Natural killer cell (primary cell): Measurements from ENCODE around the gene AGK. TPM values are rescaled to one million over a fixed set of nuclear protein-coding genes. Genes with fewer than 3 reads are reported as not detected.

ENCODE experiments used
- ATAC-seq, 3 donors: fragments of 150-1000 bp in 2 of 3; fragments of 200-7000 bp in 1 of 3; cut with Tn5 transposase; 1 replicate in 1 of 3; 2 replicates in 2 of 3; pipeline ENCODE4 v1.10.0; 2021; ENCODE audit warnings: mild to moderate bottlenecking in 2 of 3, moderate library complexity in 2 of 3
- DNase-seq, 2 donors: peaks; one replicate each; pipeline versions ENCODE4 v3.0.0 to v3.0.0-alpha.2; 2013 to 2021; ENCODE audit warnings: mixed read lengths in 1 of 2
- H3K27ac ChIP-seq: one replicate; pipeline ENCODE4 v1.5.1; 2013; ENCODE audit warnings: mild to moderate bottlenecking, low read length
- H3K27me3 ChIP-seq: one replicate; pipeline ENCODE4 v1.6.1; 2013; ENCODE audit warnings: low read length; ENCODE audit not compliant: control insufficient read depth, insufficient read depth
- H3K36me3 ChIP-seq: one replicate; pipeline ENCODE4 v1.6.1; 2013; ENCODE audit warnings: low read length; ENCODE audit not compliant: control insufficient read depth, insufficient read depth
- H3K4me1 ChIP-seq: one replicate; pipeline ENCODE4 v1.6.1; 2013; ENCODE audit warnings: low read length; ENCODE audit not compliant: control insufficient read depth, insufficient read depth
- H3K4me3 ChIP-seq: one replicate; pipeline ENCODE4 v1.5.1; 2013; ENCODE audit warnings: low read length
- H3K9me3 ChIP-seq: one replicate; pipeline ENCODE4 v1.6.1; 2013; ENCODE audit warnings: low read length; ENCODE audit not compliant: control insufficient read depth, insufficient read depth
- H3K27ac Mint-ChIP-seq, 2 donors: one replicate each; pipeline ENCODE4 v1.8.0; 2022; ENCODE audit warnings: mild to moderate bottlenecking in 2 of 2, mixed read lengths in 2 of 2, moderate library complexity in 1 of 2
- H3K27me3 Mint-ChIP-seq, 2 donors: one replicate each; pipeline ENCODE4 v1.8.0; 2022; ENCODE audit warnings: low read depth in 2 of 2, mixed read lengths in 2 of 2
- H3K36me3 Mint-ChIP-seq: one replicate; pipeline ENCODE4 v1.8.0; 2022; ENCODE audit warnings: mixed read lengths
- H3K4me1 Mint-ChIP-seq, 2 donors: one replicate each; pipeline ENCODE4 v1.8.0; 2022; ENCODE audit warnings: mixed read lengths in 2 of 2
- H3K4me3 Mint-ChIP-seq: one replicate; pipeline ENCODE4 v1.8.0; 2022; ENCODE audit warnings: mild to moderate bottlenecking, moderate library complexity, mixed read lengths
- H3K9me3 Mint-ChIP-seq, 2 donors: one replicate each; pipeline ENCODE4 v1.8.0; 2022; ENCODE audit warnings: mixed read lengths in 2 of 2
- WGBS: methylation state at CpG from one replicate; pipeline ENCODE4 v1.1.7; 2013; ENCODE audit warnings: missing lambda C conversion rate; ENCODE audit not compliant: insufficient coverage; 5-methylcytosine and 5-hydroxymethylcytosine counted together
- intact Hi-C: fragments of 100-400 bp; cut with micrococcal nuclease; formaldehyde crosslinking; loops from one replicate; pipeline ENCODE4 v1.14.2; 2022
- total RNA-seq, 4 donors: library from RNA; stranded (reverse); fragments of 120-200 nt in 1 of 4; gene quantifications; one replicate each; pipeline versions ENCODE4 v1.2.3 to v1.2.4, GENCODE V29; 2013 to 2022
- TF ChIP-seq, protein P1 (sequence below): fragments of 200-600 bp; IDR thresholded peaks from one replicate; pipeline ENCODE4 v1.8.0; 2022; ENCODE audit warnings: antibody characterized with exemption

Gene AGK
- total RNA-seq, 3 donors from 2014 or later (not counting 1 experiment from before 2014, with no cell fraction given): 70.0 to 106 (median 99.0) TPM

DNA sequence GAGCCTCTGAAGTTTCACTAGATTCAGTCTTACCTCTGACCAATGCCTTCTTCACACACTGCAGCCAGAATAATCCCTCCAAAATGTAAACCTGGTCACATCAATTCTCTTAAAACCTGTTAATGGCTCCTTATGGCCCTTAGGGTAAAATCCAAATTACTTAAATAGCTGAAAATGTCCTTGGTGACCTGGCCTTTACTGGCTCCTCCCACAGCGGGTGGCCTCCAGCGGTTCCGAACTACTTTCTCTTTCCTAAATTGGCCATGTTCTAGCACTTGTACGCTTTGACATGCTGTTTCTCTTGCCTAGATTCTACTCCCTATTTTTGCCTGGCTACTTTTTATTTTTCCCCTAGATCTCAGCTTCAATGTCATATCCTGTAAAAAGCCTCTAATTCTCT is 36.1 kb downstream of the AGK start:
- Mint-ChIP-seq H3K4me3 (peak overlapping the region; percentile 74), H3K4me1 (peaks cover 80 to 91% of the 10 kb centered on the region in 2 donors), H3K36me3 (no peaks in the 10 kb centered on the region), H3K9me3 (no peaks in the 10 kb centered on the region), H3K27ac (peak overlapping the region; percentile 84 to 91), H3K27me3 (no peaks in the 10 kb centered on the region)
- H3K4me3 ChIP-seq: no peak overlapping the region
- H3K9me3 ChIP-seq: no peaks in the 10 kb centered on the region
- peak overlapping the region; percentile 69 for H3K27ac ChIP-seq
- WGBS: 74% methylated on average over 4 of the region's 4 CpGs
- no peak for DNase-seq
- H3K4me1 ChIP-seq: peaks cover 57% of the 10 kb centered on the region
- H3K36me3 ChIP-seq: peaks cover 3% of the 10 kb centered on the region
- no peaks in the 10 kb centered on the region for H3K27me3 ChIP-seq
- TF ChIP-seq, protein P1, sequence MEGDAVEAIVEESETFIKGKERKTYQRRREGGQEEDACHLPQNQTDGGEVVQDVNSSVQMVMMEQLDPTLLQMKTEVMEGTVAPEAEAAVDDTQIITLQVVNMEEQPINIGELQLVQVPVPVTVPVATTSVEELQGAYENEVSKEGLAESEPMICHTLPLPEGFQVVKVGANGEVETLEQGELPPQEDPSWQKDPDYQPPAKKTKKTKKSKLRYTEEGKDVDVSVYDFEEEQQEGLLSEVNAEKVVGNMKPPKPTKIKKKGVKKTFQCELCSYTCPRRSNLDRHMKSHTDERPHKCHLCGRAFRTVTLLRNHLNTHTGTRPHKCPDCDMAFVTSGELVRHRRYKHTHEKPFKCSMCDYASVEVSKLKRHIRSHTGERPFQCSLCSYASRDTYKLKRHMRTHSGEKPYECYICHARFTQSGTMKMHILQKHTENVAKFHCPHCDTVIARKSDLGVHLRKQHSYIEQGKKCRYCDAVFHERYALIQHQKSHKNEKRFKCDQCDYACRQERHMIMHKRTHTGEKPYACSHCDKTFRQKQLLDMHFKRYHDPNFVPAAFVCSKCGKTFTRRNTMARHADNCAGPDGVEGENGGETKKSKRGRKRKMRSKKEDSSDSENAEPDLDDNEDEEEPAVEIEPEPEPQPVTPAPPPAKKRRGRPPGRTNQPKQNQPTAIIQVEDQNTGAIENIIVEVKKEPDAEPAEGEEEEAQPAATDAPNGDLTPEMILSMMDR: no peak
- peak in 1 of 3 donors; percentile 7 for ATAC-seq
- intact Hi-C loops: no loop called here

DNA sequence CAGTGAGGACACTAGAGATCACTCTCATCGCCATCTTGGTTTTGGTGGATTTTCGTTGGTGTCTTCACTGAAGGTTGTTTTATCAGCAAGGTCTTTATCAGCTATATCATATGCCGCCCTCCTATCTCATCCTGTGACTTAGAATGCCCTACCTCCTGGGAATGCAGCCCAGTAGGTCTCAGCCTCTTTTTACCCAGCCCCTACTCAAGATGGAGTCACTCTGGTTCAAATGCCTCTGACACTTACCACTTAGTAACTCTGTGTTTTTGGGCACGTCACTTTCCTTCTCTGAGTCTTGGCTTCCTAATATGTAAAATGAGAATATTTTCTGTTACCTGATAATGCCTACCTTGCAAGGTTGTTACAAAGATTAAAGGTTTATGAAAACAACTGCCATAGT is 37.7 kb downstream of the AGK start:
- WGBS: 96% methylated on average over 4 of the region's 4 CpGs
- intact Hi-C loops: no loop called here
- ATAC-seq: no peak
- Mint-ChIP-seq H3K36me3 (no peaks in the 10 kb centered on the region), H3K9me3 (no peaks in the 10 kb centered on the region), H3K27me3 (no peaks in the 10 kb centered on the region), H3K27ac (peak overlapping the region; percentile 87 to 90), H3K4me3 (peak overlapping the region; percentile 72), H3K4me1 (peaks cover 82 to 86% of the 10 kb centered on the region in 2 donors)
- Histone ChIP-seq H3K9me3 (no peaks in the 10 kb centered on the region), H3K4me1 (peaks cover 60% of the 10 kb centered on the region), H3K27me3 (no peaks in the 10 kb centered on the region), H3K36me3 (peaks cover 10% of the 10 kb centered on the region), H3K4me3 (no peak overlapping the region), H3K27ac (no peak overlapping the region)
- no peak for DNase-seq
- TF ChIP-seq, protein P1: no peak

DNA sequence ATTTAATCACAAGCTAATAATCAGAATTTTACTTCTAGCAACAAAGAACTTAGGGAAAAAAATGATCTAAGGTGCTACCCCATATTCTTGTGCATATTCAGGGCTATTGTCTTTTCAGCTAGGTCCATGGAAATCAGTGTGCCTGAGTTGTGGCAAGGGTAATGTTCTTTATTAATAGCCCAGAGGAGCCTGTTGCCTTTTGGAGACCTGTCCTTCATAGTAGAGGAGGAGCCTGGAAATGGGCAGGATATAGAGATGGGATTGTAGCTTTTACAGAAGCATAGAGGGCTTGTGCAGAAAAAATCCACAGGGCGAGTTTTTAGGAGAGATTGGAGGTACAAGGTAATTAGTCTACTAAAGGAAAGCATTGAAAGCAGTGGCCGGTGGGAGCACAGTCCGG is 38.9 kb downstream of the AGK start:
- H3K36me3 ChIP-seq: peaks cover 14% of the 10 kb centered on the region
- no peak overlapping the region for H3K4me3 ChIP-seq
- Mint-ChIP-seq H3K9me3 (no peaks in the 10 kb centered on the region), H3K36me3 (no peaks in the 10 kb centered on the region), H3K27me3 (no peaks in the 10 kb centered on the region), H3K27ac (peak overlapping the region; percentile 87 to 90), H3K4me3 (peak overlapping the region; percentile 77), H3K4me1 (peaks cover 75 to 79% of the 10 kb centered on the region in 2 donors)
- ATAC-seq: no peak
- H3K27me3 ChIP-seq: no peaks in the 10 kb centered on the region
- H3K27ac ChIP-seq: peak overlapping the region; percentile 75
- peaks cover 59% of the 10 kb centered on the region for H3K4me1 ChIP-seq
- no peaks in the 10 kb centered on the region for H3K9me3 ChIP-seq
- intact Hi-C loops: loop anchor here (1.0 kb wide), 1 partner anchor 32 kb away; no protein-coding TSS in a partner anchor
- DNase-seq: no peak
- TF ChIP-seq, protein P1: no peak
- WGBS: 97% methylated on average over 3 of the region's 3 CpGs

DNA sequence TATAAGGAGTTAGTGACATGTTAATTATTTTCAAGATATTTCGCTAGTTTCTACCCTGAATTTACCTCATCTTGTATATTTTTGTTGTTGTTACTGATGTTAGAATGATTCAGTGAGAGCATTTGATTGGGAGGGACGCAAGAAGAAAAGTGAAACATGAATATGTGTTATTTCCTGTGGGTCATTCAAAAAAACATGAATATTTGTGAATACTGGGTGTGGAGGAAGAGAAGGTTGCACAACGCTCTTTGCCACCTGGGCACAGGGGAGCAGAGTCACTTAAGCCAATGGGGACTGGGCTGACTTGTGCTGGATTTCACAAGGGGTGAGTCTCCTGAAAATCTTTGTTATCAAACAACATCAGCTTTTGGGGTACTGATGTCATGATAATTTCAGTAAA is 39.5 kb downstream of the AGK start:
- H3K27ac Mint-ChIP-seq: peak overlapping the region; percentile 87 to 90

More for the DNA sequence above, 39.5 kb downstream of the AGK start:
- DNase-seq: peak; percentile 34 to 46
- TF ChIP-seq, protein P1: no peak
- 49% methylated on average over 3 of the region's 3 CpGs for WGBS
- no peaks in the 10 kb centered on the region for H3K9me3 Mint-ChIP-seq
- H3K4me1 ChIP-seq: peaks cover 56% of the 10 kb centered on the region
- intact Hi-C loops: loop anchor here (1.0 kb wide), 1 partner anchor 32 kb away; no protein-coding TSS in a partner anchor
- no peaks in the 10 kb centered on the region for H3K27me3 ChIP-seq
- H3K27me3 Mint-ChIP-seq: no peaks in the 10 kb centered on the region
- H3K9me3 ChIP-seq: no peaks in the 10 kb centered on the region
- H3K36me3 Mint-ChIP-seq: no peaks in the 10 kb centered on the region
- peaks cover 69 to 73% of the 10 kb centered on the region in 2 donors for H3K4me1 Mint-ChIP-seq
- H3K36me3 ChIP-seq: peaks cover 15% of the 10 kb centered on the region
- H3K4me3 Mint-ChIP-seq: peak overlapping the region; percentile 77
- H3K27ac ChIP-seq: peak overlapping the region; percentile 75
- H3K4me3 ChIP-seq: no peak overlapping the region
- ATAC-seq: peak; percentile 75 to 89 (median 76)
